HepG2 (cell line): ENCODE results near the gene POLR1G. TPM values are rescaled to one million over a fixed set of nuclear protein-coding genes. Genes with fewer than 3 reads are reported as not detected.
A peak's percentile ranks its signal among the peaks of the same experiment; 100 is the strongest.

Experiments used
- ARNTL ChIP-seq: sonication (generic); formaldehyde crosslinking; IDR thresholded peaks from 2 replicates; pipeline ENCODE4 v1.4.0; 2020; ENCODE audit warnings: mild to moderate bottlenecking, missing genetic modification reagents
- NR2C2 ChIP-seq: sonication (generic); formaldehyde crosslinking; IDR thresholded peaks from 2 replicates; pipeline ENCODE4 v1.4.0; 2020; ENCODE audit warnings: missing genetic modification reagents, mild to moderate bottlenecking, moderate library complexity, borderline replicate concordance
- THAP11 ChIP-seq: IDR thresholded peaks from 2 replicates; pipeline ENCODE4 v1.6.1; 2016; ENCODE audit warnings: missing biosample characterization, missing genetic modification reagents
- ZNF614 ChIP-seq: IDR thresholded peaks from 2 replicates; pipeline ENCODE4 v1.6.1; 2018; ENCODE audit warnings: missing biosample characterization, missing genetic modification reagents, inconsistent platforms, borderline replicate concordance
- polyA plus RNA-seq, 8 experiments: library from polyadenylated mRNA; depleted of rRNA in 3 of 8; stranded (reverse) in 7 of 8; unstranded in 1 of 8; fragments of >200 nt; fragmentation: Illumina TruSeq in 4 of 8; extraction: Trizol in 4 of 8; gene quantifications; 2 replicates each; pipeline versions ENCODE4 v1.2.1 to v1.2.3, GENCODE V29; 2011 to 2016; ENCODE audit warnings: low read depth in 4 of 8, missing spikeins in 1 of 8, mixed read lengths in 1 of 8; ENCODE audit not compliant: insufficient read depth in 1 of 8
- total RNA-seq, 5 experiments: library from RNA; depleted of rRNA; stranded (reverse); fragments of >200 nt; fragmentation: Illumina TruSeq; extraction: Trizol; gene quantifications; 2 replicates each; pipeline ENCODE4 v1.2.3, GENCODE V29; 2016; ENCODE audit warnings: low read depth in 1 of 5
- TF ChIP-seq, protein P1 (sequence below): sonication (generic); formaldehyde crosslinking; IDR thresholded peaks from 2 replicates; pipeline ENCODE4 v1.5.1; 2020; ENCODE audit warnings: mild to moderate bottlenecking, missing genetic modification reagents, moderate library complexity
- TF ChIP-seq, protein P2 (sequence below): fragments of 450-650 bp; IDR thresholded peaks from 2 replicates; pipeline ENCODE4 v1.6.1; 2016
- TF ChIP-seq, protein P3 (sequence below): sonication (generic); formaldehyde crosslinking; IDR thresholded peaks from 2 replicates; pipeline ENCODE4 v1.5.0; 2020; ENCODE audit warnings: mild to moderate bottlenecking, missing genetic modification reagents, borderline replicate concordance
- TF ChIP-seq, protein P4 (sequence below): IDR thresholded peaks from 2 replicates; pipeline ENCODE4 v1.6.1; 2016; ENCODE audit warnings: control low read depth
- TF ChIP-seq, protein P5 (sequence below): sonication (generic); formaldehyde crosslinking; IDR thresholded peaks from 2 replicates; pipeline ENCODE4 v1.4.0; 2020; ENCODE audit warnings: mild to moderate bottlenecking, missing genetic modification reagents
- TF ChIP-seq, protein P6 (sequence below), 2 experiments: sonication (generic) in 1 of 2; formaldehyde crosslinking in 1 of 2; IDR thresholded peaks; 2 replicates each; pipeline versions ENCODE4 v1.5.1 to v1.6.1; 2011 to 2020; ENCODE audit warnings: borderline replicate concordance in 1 of 2, low read depth in 1 of 2, low read length in 1 of 2, mild to moderate bottlenecking in 1 of 2, missing genetic modification reagents in 1 of 2, moderate library complexity in 1 of 2

POLR1G gene
- total and polyA plus RNA-seq, 2 of the 13 experiments (the other 11 are each of a cell fraction or from before 2014, with no cell fraction given) = 3.5 to 20.8 TPM

DNA sequence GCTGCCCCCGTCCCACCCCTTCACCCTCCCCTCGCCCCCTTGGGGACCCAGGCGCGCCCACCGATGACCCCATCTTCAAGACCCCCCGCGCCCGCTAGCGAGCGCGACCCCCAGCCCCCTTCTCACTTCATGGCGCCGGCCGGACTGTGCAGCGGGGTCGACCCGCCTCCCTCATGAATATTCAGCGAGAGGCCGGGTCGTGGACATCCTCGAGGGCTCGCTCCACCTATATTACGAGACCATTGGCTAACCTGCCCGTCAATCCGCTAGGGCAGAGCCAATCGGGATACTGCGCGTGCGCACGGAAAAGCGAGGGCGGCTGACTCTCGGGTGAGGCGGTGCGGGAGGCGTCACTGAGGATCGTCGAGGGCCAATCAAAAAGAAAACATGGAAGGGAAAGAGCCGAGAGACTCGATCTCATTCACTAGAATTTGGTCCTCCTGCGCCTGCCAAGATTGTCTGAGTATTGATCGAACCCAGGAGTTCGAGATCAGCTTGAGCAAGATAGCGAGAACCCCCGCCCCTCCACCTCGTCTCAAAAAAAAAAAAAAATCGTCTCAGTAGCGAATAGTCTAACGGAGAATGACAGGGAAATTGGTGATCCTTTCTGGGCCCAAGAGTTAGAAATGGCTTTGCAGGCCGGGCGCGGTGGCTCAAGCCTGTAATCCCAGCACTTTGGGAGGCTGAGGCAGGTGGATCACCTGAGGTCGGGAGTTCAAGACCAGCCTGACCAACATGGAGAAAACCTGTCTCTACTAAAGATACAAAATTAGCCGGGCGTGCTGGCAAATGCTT is 35.8 kb upstream of the POLR1G start, which contains the start of gene ERCC2 (continued):
- TF ChIP-seq, protein P1, sequence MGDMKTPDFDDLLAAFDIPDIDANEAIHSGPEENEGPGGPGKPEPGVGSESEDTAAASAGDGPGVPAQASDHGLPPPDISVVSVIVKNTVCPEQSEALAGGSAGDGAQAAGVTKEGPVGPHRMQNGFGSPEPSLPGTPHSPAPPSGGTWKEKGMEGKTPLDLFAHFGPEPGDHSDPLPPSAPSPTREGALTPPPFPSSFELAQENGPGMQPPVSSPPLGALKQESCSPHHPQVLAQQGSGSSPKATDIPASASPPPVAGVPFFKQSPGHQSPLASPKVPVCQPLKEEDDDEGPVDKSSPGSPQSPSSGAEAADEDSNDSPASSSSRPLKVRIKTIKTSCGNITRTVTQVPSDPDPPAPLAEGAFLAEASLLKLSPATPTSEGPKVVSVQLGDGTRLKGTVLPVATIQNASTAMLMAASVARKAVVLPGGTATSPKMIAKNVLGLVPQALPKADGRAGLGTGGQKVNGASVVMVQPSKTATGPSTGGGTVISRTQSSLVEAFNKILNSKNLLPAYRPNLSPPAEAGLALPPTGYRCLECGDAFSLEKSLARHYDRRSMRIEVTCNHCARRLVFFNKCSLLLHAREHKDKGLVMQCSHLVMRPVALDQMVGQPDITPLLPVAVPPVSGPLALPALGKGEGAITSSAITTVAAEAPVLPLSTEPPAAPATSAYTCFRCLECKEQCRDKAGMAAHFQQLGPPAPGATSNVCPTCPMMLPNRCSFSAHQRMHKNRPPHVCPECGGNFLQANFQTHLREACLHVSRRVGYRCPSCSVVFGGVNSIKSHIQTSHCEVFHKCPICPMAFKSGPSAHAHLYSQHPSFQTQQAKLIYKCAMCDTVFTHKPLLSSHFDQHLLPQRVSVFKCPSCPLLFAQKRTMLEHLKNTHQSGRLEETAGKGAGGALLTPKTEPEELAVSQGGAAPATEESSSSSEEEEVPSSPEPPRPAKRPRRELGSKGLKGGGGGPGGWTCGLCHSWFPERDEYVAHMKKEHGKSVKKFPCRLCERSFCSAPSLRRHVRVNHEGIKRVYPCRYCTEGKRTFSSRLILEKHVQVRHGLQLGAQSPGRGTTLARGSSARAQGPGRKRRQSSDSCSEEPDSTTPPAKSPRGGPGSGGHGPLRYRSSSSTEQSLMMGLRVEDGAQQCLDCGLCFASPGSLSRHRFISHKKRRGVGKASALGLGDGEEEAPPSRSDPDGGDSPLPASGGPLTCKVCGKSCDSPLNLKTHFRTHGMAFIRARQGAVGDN = peak; percentile 72
- TF ChIP-seq, protein P2, sequence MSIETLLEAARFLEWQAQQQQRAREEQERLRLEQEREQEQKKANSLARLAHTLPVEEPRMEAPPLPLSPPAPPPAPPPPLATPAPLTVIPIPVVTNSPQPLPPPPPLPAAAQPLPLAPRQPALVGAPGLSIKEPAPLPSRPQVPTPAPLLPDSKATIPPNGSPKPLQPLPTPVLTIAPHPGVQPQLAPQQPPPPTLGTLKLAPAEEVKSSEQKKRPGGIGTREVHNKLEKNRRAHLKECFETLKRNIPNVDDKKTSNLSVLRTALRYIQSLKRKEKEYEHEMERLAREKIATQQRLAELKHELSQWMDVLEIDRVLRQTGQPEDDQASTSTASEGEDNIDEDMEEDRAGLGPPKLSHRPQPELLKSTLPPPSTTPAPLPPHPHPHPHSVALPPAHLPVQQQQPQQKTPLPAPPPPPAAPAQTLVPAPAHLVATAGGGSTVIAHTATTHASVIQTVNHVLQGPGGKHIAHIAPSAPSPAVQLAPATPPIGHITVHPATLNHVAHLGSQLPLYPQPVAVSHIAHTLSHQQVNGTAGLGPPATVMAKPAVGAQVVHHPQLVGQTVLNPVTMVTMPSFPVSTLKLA = 0 out of 2 replicates have a peak, but pooled peaks have one; percentile 6
- TF ChIP-seq ZNF614 = peak; percentile 97
- TF ChIP-seq, protein P3, sequence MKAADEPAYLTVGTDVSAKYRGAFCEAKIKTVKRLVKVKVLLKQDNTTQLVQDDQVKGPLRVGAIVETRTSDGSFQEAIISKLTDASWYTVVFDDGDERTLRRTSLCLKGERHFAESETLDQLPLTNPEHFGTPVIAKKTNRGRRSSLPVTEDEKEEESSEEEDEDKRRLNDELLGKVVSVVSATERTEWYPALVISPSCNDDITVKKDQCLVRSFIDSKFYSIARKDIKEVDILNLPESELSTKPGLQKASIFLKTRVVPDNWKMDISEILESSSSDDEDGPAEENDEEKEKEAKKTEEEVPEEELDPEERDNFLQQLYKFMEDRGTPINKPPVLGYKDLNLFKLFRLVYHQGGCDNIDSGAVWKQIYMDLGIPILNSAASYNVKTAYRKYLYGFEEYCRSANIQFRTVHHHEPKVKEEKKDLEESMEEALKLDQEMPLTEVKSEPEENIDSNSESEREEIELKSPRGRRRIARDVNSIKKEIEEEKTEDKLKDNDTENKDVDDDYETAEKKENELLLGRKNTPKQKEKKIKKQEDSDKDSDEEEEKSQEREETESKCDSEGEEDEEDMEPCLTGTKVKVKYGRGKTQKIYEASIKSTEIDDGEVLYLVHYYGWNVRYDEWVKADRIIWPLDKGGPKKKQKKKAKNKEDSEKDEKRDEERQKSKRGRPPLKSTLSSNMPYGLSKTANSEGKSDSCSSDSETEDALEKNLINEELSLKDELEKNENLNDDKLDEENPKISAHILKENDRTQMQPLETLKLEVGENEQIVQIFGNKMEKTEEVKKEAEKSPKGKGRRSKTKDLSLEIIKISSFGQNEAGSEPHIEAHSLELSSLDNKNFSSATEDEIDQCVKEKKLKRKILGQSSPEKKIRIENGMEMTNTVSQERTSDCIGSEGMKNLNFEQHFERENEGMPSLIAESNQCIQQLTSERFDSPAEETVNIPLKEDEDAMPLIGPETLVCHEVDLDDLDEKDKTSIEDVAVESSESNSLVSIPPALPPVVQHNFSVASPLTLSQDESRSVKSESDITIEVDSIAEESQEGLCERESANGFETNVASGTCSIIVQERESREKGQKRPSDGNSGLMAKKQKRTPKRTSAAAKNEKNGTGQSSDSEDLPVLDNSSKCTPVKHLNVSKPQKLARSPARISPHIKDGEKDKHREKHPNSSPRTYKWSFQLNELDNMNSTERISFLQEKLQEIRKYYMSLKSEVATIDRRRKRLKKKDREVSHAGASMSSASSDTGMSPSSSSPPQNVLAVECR (CRISPR knock-in tag) = peak; percentile 55; the same call in 1 of the 2 replicates
- TF ChIP-seq, protein P4, sequence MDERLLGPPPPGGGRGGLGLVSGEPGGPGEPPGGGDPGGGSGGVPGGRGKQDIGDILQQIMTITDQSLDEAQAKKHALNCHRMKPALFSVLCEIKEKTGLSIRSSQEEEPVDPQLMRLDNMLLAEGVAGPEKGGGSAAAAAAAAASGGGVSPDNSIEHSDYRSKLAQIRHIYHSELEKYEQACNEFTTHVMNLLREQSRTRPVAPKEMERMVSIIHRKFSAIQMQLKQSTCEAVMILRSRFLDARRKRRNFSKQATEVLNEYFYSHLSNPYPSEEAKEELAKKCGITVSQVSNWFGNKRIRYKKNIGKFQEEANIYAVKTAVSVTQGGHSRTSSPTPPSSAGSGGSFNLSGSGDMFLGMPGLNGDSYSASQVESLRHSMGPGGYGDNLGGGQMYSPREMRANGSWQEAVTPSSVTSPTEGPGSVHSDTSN (CRISPR knock-in tag) = peak; percentile 99
- TF ChIP-seq, protein P5, sequence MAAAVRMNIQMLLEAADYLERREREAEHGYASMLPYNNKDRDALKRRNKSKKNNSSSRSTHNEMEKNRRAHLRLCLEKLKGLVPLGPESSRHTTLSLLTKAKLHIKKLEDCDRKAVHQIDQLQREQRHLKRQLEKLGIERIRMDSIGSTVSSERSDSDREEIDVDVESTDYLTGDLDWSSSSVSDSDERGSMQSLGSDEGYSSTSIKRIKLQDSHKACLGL (CRISPR knock-in tag) = 0 out of 2 replicates have a peak, but pooled peaks have one; percentile 13
- no peak for TF ChIP-seq ARNTL (CRISPR knock-in tag)
- TF ChIP-seq NR2C2 (CRISPR knock-in tag) = no peak
- TF ChIP-seq THAP11 = peak; percentile 35
- TF ChIP-seq, protein P6, sequence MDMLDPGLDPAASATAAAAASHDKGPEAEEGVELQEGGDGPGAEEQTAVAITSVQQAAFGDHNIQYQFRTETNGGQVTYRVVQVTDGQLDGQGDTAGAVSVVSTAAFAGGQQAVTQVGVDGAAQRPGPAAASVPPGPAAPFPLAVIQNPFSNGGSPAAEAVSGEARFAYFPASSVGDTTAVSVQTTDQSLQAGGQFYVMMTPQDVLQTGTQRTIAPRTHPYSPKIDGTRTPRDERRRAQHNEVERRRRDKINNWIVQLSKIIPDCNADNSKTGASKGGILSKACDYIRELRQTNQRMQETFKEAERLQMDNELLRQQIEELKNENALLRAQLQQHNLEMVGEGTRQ (IDR thresholded peaks at IDR 0.05; ENCODE audit: low read depth, low read length) = no peak
- TF ChIP-seq, protein P6 (CRISPR knock-in tag; IDR thresholded peaks at IDR 0.05; ENCODE audit: borderline replicate concordance) = no peak
